ENCODE data around the gene DHX57.

GRCh38 chr2:38907743-38908562 is 32.2 kb upstream of the DHX57 start:
- TF ChIP-seq CTCF (conservative IDR thresholded peaks at IDR 0.05) (no peak), EZH2 (IDR thresholded peaks at IDR 0.05; ENCODE audit: low read depth) (no peak)
